Stimulated activated CD4-positive, alpha-beta T cell treated with anti-CD3 and anti-CD28 coated beads, Interleukin-1b, Interleukin-23, amount 100 ng/mL, for 1 hour (primary cell): ENCODE data around the gene ZNF200.
"Not testable (repeated sequence)": the region's sequence is repeated elsewhere in the genome, so short reads cannot be mapped to it uniquely, and the experiment has no call there.

Experiments used
- DNase-seq, 2 donors: peaks; one replicate each; pipeline ENCODE4 v3.0.0-alpha.2; 2020; ENCODE audit warnings: low read depth in 2 of 2

The ZNF200 gene

DNA sequence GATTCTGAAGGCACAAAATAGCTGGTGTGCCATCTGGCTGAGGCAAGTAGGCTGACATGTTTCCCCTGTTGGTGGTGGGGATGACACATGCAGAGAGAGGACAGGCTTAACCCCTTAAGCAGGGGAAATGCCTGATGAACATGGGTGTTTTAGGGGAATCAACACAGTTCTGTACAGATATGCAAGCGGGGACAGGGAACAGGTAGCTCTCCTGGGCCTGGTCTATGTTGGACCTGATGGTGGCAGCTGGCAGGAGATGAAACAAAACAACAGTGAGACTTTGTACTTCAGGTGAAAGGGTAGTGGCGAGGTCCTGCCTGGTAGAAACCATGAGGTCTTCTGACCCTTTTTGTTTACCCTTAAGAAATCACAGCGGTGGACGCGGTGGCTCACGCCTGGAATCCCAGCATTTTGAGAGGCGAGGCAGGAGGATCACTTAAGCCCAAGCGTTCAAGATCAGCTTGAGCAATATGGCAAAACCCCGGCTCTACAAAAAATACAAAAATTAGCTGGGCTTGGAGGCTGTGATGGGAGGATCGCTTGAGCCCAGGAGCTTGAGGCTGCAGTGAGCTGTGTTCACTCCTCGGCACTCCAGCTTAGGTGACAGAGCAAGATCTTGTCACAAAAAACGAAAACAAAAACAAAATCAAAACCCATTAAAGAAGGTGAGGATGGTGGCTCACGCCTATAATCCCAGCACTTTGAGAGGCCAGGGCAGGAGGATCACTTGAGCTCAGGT lies 36.5 kb downstream of the ZNF200 start:
- DNase-seq = no peak

- DNase-seq = not testable (repeated sequence)
Observed at GRCh38 chr16:3197694-3198333, 37.1 kb downstream of the ZNF200 start.

- DNase-seq = no peak
Observed at GRCh38 chr16:3195975-3196374, 39.0 kb downstream of the ZNF200 start.

- DNase-seq = no peak
Observed at GRCh38 chr16:3194792-3195191, 40.2 kb downstream of the ZNF200 start.

GRCh38 chr16:3193221-3194212 lies 41.4 kb downstream of the ZNF200 start:
- DNase-seq = no peak

GRCh38 chr16:3192476-3193019 lies 42.4 kb downstream of the ZNF200 start:
- DNase-seq = no peak

GRCh38 chr16:3190949-3191353 lies 44.0 kb downstream of the ZNF200 start:
- no peak for DNase-seq

GRCh38 chr16:3189869-3190268 lies 45.1 kb downstream of the ZNF200 start:
- no peak for DNase-seq

- DNase-seq = no peak
Observed at GRCh38 chr16:3188925-3189825, 45.8 kb downstream of the ZNF200 start.

- DNase-seq = no peak
Observed at GRCh38 chr16:3188675-3188924, 46.4 kb downstream of the ZNF200 start.

DNA sequence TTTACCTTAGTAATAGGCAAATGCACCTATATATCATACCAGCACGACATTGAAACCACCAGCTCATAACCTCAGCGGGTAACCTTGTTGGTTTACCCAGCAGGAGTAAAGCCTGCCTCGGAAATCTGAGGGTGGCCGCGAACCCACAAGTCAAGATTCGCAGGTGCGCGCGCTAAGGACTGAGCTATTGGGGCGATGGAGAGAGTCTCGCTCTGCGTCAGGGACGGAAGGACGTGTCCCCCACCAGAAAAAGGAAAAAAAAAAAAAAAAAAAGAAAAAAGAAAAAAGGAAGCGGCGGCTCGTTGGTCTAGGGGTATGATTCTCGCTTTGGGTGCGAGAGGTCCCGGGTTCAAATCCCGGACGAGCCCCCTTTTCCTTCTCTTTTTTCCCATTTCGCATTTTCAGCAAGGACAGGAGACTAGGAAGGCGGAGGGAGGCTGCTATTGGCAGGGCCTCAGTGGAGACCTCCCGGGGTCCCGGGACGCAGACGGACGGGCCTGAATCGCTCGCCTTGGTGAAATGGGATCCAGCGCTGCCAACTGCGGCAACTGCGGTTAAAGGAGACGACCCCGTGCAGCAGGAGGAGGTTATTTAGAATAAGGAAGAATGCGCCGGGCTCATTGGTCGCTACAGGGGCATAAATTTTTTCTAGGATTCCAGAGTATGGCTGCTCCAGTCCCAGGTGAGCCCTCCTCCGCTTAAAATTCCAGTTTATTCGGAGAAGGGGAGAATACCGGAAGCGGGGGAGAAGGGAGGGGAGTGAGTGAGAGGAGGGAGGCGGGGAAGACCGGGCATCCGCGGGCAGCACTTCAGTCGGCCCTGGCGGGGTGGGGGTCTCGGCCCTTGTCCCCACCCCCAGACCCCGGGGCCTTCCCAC lies 46.9 kb downstream of the ZNF200 start, which contains the start of gene OR1F1:
Gene OR1F1 (plus strand): TSS at position 407 of the 877 bp plus-strand sequence.
- DNase-seq = no peak

GRCh38 chr16:3186946-3187690 lies 47.8 kb downstream of the ZNF200 start:
- DNase-seq = no peak

- no peak for DNase-seq
Observed at GRCh38 chr16:3183445-3184139, 51.4 kb downstream of the ZNF200 start.

DNA sequence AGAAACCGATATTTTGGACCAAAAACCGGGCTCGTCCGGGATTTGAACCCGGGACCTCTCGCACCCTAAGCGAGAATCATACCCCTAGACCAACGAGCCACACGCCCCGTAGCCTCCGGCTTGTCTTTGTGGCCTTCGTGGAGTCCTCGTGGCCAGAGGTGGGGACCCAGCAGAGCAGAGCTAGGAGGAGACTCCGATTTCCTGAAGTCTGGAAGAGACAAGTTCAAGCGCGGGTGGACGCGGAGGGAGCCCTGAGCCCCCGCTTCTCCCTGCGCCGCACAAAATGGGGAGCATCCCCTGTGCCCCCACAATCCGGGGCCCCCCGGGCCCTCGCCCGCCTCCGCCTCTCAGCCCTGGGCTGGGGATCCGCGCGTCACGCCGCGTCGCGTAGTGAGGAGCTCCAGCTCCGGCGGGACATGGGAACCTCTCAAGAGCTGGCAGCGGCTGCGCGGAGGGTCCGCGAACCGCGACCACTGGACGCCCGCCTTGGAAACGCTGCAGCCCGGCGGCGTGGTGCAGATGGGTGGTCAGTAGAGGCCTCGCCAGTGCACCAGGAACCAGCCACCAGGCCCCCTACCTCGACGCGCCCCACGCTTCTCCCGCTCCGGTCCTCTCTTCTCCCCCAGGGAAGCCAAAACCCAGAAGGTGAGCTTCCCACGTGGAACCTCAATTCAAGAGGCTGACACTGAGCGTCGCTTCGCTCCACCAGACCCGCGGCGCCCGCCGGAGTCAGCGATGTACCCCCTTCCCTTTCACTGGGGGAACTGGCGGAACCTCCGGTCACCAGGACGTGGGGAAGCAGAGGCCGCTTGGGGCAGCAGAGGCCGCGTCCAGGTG lies 52.1 kb downstream of the ZNF200 start:
- DNase-seq = no peak

- DNase-seq = not testable (repeated sequence)
Observed at GRCh38 chr16:3182293-3182607, 52.7 kb downstream of the ZNF200 start.

- no peak for DNase-seq
Observed at GRCh38 chr16:3180445-3180878, 54.5 kb downstream of the ZNF200 start.

DNA sequence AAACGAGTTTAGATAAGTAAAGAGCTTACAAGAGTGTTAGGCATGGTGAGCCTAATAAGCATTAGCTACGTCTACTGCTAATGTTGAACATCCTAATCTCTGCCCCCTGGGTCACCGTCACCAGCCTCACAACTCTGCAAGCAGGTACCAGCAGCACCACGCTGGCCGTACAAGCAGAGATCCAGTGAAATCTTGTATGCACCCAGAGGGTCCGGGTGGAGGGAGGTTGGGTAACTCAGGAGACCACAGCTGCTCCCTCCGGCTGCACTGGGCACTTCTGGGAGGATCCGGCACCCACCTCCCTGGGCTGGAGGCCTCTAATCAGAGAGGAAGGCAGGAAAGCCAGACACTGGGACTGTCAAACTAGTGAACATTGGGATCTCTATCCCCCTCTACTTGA lies 55.3 kb downstream of the ZNF200 start:
- no peak for DNase-seq
